ENCODE results near the gene INPP1.

DNA sequence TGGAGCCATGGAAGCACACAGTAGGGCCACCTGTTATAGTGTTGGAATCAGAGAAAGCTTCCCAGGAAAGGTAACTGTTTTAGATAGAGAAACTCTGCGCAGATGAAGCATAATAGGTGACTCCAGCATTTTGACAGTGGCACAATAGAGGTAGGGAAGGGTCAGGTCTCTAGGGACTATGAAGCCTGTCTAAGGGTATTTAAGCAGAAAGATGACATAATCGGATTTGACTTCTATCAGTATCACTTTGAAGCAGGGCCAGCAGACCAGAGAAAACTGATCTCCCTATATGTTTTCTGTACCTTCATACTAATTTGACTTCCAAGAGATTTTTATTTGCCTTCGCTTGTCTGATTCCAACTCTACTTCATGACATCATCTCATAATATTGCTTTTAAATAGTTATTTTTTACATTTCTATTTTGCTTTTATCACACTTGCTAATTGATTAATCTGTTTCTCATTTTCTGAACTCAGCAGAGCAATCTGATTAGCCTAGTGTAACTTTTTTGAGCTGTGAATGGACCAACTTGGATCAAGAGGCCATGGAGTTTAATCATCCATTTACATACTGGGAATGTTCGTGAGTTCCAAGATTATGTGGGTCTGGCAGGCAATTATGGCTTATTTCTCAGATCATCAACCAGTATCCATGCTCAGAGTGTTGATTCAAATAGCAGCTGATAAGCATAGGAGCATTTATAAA, 15.4 kb upstream of the INPP1 start:
- TF ChIP-seq, protein P1, sequence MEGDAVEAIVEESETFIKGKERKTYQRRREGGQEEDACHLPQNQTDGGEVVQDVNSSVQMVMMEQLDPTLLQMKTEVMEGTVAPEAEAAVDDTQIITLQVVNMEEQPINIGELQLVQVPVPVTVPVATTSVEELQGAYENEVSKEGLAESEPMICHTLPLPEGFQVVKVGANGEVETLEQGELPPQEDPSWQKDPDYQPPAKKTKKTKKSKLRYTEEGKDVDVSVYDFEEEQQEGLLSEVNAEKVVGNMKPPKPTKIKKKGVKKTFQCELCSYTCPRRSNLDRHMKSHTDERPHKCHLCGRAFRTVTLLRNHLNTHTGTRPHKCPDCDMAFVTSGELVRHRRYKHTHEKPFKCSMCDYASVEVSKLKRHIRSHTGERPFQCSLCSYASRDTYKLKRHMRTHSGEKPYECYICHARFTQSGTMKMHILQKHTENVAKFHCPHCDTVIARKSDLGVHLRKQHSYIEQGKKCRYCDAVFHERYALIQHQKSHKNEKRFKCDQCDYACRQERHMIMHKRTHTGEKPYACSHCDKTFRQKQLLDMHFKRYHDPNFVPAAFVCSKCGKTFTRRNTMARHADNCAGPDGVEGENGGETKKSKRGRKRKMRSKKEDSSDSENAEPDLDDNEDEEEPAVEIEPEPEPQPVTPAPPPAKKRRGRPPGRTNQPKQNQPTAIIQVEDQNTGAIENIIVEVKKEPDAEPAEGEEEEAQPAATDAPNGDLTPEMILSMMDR (conservative IDR thresholded peaks at IDR 0.05; ENCODE audit: low read length), result no peak
- no peak for TF ChIP-seq EZH2phosphoT487 (IDR thresholded peaks at IDR 0.05; ENCODE audit: borderline replicate concordance)

Data from Loucy (cell line).